GM12864 (cell line): ENCODE measurements around the gene PODXL2.

Source experiments
- DNase-seq: peaks from one replicate; pipeline ENCODE4 v3.0.0-alpha.2; 2011; ENCODE audit warnings: low read depth
- H3K4me3 ChIP-seq: 2 replicates; pipeline ENCODE4 v1.5.1; 2011; ENCODE audit warnings: mild to moderate bottlenecking, low read depth, low read length, control low read depth
- TF ChIP-seq, protein P1 (sequence below): IDR thresholded peaks from 2 replicates; pipeline ENCODE4 v1.5.1; 2011; ENCODE audit warnings: low read depth, mild to moderate bottlenecking, moderate library complexity, low read length, control low read depth, inconsistent platforms; ENCODE audit errors: missing control alignments

The PODXL2 gene

DNA sequence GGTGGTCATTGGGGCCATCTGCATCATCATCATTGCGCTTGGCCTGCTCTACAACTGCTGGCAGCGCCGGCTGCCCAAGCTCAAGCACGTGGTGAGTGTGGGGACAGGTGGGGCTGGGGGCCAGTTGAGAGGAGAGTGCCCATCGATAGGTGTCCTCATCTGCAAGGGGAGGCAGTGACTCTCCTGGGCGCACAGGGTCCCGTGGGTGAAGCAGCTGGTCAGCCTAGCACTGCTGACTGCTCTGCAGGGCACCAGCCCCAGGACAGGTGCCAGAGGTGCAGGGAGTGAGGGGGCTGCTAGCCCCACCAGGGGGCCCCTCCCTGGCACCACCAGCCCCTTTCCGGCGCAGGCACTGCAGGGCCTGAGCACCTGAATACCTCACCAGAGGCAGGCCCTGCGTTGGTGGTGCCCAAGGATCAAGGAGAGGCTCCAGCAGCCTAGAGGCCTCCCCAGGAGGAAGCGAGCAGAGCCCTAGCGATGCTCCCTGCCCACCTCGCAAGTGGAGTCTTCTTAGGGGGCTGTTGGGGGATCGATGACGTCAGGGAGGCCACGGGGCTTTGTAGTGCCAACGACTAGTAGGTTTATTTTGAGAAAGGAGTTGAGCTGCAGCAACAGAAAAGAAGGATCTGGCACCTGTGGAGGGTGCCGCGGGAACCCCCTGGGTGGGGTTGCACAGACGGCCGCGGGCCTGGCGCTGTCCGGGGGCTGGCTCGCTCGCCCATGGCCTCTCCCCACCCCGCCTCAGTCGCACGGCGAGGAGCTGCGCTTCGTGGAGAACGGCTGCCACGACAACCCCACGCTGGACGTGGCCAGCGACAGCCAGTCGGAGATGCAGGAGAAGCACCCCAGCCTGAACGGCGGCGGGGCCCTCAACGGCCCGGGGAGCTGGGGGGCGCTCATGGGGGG, 42.8 kb downstream of the PODXL2 start:
- DNase-seq = no peak
- peak overlapping the region; percentile 76 for H3K4me3 ChIP-seq
- TF ChIP-seq, protein P1, sequence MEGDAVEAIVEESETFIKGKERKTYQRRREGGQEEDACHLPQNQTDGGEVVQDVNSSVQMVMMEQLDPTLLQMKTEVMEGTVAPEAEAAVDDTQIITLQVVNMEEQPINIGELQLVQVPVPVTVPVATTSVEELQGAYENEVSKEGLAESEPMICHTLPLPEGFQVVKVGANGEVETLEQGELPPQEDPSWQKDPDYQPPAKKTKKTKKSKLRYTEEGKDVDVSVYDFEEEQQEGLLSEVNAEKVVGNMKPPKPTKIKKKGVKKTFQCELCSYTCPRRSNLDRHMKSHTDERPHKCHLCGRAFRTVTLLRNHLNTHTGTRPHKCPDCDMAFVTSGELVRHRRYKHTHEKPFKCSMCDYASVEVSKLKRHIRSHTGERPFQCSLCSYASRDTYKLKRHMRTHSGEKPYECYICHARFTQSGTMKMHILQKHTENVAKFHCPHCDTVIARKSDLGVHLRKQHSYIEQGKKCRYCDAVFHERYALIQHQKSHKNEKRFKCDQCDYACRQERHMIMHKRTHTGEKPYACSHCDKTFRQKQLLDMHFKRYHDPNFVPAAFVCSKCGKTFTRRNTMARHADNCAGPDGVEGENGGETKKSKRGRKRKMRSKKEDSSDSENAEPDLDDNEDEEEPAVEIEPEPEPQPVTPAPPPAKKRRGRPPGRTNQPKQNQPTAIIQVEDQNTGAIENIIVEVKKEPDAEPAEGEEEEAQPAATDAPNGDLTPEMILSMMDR = peak; percentile 31

DNA sequence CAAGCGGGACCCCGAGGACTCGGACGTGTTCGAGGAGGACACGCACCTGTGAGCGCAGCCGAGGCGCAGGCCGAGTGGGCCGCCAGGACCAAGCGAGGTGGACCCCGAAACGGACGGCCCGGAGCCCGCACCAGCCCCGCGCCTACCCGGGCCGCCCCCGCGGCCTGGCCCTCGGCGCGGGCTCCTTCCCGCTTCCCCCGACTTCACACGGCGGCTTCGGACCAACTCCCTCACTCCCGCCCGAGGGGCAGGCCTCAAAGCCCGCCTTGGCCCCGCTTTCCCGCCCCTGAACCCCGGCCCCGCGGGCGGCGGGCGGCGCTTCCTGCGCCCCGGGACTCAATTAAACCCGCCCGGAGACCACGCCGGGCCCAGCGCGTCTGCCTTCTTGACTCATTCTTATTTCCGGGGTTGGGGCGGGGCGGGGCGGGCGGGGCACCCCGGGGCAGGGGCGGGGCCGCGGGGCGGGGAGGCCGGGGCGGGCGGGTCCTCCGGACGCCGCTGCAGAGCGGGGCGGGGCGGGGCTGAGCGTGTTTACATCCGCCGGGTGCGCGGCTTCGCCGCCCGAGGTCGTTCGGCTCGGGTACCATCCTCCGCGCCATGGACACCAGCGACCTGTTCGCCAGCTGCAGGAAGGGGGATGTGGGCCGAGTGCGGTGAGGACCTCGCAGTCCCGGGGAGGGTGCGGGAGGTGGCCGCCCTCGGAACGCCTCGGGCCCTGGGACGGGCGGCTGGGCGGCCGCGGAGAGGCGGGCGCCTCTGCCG, 43.6 kb downstream of the PODXL2 start, which contains the start of gene ABTB1:
Gene ABTB1 (plus strand): TSS at position 524 of the 762 bp plus-strand sequence. CDS start 74 bp downstream, at position 598.
- peak within 1 kb of the TSS; percentile 84 for H3K4me3 ChIP-seq
- DNase-seq = no peak
- TF ChIP-seq, protein P1 = no peak

GRCh38 chr3:127673191-127674100, 44.5 kb downstream of the PODXL2 start:
- TF ChIP-seq, protein P1 = no peak
- peak overlapping the region; percentile 84 for H3K4me3 ChIP-seq
- DNase-seq = no peak

- no peak for DNase-seq
- TF ChIP-seq, protein P1 = no peak
- H3K4me3 ChIP-seq = no peak overlapping the region
These were observed 45.2 kb downstream of the PODXL2 start for GRCh38 chr3:127674101-127674721.

GRCh38 chr3:127674790-127675189, 45.8 kb downstream of the PODXL2 start:
- TF ChIP-seq, protein P1 = no peak
- DNase-seq = no peak
- H3K4me3 ChIP-seq = no peak overlapping the region
